SK-N-MC (cell line): ENCODE results near the gene FRMD3.

Experiments used
- EZH2 ChIP-seq: fragments of 200-600 bp; sonication (generic); IDR thresholded peaks from one replicate; pipeline ENCODE4 v1.6.1; 2017; ENCODE audit warnings: antibody characterized with exemption
- FOXP2 ChIP-seq: optimal IDR thresholded peaks from 2 replicates; pipeline ENCODE3; 2011; ENCODE audit warnings: mild to moderate bottlenecking, moderate library complexity; ENCODE audit not compliant: insufficient read depth; ENCODE audit errors: extremely low read length, control extremely low read depth
- POLR2AphosphoS5 ChIP-seq: IDR thresholded peaks from 2 replicates; pipeline ENCODE4 v1.6.1; 2012; ENCODE audit warnings: mild to moderate bottlenecking, low read depth, low read length, borderline replicate concordance

DNA sequence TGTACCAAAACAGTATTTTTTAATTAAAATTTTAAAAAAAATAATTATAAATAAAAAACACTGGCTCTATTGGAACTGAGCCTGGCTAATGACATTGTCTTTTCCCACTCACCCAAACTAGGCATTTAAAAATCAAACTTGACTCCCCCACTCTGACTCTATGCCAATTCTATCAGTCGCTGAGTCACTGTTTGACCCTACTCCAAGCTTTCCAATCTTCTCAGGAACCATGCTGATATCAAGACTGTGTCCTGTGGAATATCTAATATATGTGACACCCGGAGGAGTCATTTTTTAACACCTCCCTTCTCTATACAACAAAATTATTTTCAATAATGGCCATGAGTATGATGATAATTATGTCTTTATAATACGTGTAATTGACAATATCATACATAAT lies 303.7 kb downstream of the FRMD3 start:
- no peak for TF ChIP-seq EZH2
- no peak for TF ChIP-seq POLR2AphosphoS5
- TF ChIP-seq FOXP2: no peak
